ENCODE measurements around the gene SRC.

Gene SRC

DNA sequence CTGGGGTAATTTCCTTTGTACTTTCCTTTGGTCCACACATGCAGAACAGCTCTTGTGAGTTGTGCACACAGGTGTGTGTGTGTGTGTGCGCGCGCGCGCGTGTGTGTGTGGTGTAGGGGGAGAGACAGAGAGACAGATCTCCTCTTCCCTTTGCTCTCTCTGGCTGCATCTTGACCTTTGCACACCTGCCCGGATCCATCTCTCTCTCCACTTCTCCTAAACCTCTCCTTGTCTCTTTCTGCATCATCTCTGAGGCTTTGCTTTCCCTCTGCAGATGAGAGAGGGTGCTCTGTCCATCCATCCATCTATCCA, 67.0 kb downstream of the SRC start:
- DNase-seq (ENCODE audit: low read depth, low spot score) = no peak

DNA sequence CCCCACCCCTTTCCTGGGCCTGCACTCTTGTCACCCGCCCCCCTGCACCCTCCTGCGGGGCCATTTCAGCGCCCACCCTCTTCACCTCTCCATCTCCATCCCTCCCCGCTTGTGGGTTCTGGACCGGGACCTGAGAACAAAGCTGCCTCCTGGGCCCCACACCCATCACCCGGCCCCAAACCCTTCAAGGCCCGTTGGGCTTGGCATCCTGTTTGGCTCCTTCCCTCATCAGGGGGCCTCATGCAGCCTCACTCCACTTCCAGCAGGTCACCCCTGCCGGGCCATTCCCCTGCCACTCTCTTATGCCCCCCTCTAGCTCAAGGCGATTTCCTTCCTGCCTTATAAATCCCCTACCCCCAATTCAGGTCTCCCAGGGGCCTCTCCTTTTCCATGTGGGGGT, 67.4 kb downstream of the SRC start:
- DNase-seq (ENCODE audit: low read depth, low spot score) = no peak

DNA sequence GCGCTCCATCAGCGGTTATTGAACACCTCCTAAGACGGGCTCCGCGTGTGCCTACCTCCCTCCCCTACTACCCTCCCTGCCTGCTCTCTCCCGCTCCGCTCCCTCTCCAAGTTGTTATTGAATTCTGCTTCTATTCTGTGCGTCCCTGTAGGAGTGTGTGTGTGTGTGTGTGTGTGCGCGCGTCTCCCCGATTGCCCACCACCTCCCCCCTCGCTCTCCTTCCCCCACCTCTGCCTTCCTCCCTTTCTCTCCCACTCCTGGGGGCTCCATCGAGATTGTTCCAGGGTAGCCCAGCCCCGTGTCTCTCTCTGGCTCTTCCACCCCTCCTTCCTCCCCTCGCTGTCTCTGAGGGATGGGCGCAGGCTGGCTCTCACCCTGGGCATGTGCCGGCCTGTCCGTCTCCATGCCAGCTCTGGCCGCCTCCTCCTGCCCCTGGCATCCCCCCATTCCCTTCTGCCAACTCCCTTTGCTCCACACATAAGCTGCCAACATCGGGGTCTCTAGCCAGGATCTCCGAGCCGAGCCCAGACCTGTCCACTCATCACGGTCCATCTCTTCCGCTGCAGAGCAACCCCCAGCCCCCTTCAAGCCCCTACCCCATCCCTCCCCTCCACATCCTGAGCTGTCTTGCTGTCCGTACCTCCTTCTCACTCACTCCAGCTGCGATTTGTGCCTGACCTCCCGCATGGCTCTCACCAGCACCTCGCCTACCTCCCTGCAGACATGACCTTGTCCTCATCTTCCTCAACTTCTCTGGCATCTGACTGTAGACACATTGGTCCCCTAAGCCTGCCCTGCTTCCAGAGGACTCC, 68.5 kb downstream of the SRC start:
- DNase-seq (ENCODE audit: low read depth, low spot score) = no peak

DNA sequence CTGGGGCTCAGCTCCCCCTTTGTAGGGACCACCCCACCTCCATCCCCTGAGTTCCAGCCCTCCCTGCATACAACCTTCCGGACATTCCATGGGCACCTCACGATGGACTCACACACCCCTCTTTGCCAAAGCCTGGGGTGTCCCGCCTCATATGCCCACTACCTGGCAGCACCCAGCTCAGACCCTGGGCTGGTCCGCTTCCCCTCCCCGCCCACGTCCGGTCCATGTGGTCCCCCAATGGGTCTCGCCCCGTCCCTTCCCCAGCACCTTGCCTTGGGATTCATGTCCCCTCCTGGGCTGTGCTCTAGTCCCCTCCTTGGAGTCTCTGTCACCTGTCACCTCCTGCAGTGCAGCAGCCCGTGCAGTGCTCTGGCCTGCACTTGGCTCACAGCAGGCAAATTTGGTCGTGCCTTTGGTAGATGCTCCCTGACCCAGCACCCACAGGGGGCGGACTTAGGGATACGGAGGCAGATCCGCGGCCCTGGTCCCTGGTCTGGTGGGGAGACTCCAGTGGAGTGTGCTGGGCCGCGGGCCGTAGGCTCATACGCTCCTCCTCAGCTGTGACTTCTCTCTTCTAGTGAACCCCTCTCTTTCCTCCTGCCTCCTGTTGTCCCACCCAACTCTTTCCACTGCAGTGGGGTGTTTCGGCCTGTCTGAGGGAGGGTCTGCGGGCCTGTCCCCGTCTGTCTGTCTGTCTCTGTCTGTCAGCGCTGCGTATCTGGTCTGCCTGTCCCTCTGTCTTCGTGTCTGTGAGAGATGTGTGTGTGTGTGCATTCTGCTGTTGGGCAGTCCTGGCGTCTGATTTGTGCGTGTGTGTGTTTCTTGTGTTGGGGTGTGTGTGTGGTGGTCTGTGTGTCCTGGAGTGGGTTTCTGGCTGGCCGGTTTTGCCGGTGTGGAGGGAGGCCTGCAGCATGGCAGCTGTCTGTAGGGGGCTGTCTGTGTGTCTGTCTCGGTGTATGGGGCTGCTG, 69.5 kb downstream of the SRC start:
- DNase-seq (ENCODE audit: low read depth, low spot score) = no peak

DNA sequence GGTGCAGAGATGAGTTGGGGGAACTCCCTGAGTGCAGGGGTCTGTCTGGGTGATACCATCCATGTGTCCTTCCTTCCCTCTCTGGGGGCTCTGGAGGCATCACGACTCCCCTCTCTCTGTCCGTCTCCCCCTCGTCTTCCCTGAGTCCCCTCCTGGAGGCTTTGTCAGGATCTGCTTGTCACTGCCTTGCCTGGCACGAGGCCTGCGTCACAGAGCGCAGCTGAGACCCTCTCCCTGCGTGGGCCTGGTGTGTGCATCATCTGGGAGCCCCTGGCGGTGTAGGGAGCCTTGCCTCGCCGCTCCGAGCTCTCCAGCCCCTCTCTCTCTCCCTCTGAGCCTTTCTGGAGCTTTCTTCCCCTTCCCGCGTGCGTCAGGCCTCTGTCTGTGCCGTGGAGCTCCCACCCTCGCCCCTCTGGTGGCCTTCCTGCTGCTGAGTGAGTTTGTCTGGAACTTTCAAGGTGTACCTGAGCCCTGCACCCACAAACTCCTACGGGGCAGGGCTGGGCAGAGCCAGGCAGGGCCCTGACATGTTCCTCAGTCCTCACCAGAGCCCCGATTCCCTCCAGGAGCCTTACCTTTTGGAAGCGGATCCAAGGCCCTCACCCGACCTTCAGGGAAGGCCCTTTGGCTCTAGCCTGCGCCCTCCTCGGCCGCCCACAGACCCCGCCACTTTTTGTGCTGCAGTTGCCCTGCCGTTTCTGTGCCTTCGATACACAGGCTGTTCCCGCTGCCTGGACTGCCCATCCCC, 70.3 kb downstream of the SRC start:
- DNase-seq (ENCODE audit: low read depth, low spot score) = no peak

DNA sequence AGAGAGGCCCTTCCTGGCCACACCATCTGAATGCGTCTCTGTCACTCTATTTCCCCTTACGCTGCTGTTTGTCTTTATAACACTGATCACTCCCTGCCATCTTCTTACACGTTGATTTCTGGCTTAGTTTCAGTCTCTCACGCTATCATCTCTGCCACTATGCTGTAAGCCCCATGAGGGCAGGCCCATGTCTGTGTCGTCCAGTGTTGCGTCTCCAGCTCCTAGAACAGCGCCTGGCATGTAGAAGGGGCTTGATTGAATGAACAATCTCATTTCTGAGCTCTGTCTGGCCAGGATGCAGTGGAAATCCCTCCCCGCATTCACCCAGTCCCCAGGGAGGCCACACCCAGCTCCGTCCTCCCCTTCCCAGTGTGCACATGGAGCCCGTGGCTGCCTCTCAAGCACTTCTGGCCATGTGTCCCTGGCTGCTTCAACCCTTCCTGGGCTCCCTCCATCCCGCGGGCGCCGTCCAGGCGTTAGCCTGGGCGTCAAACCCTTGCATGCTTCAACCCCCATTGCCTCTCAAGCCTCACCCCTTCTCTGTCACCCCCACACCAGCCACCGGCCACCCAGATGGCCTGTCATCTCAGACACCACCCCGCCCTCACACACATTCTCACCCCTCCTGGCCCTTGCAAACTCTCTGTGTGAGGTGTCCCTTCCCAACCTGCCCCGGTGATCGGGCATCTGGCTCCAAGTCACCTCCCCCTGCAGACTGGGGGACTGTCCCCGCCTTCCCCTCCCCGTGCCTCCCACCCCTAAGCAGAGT, 71.1 kb downstream of the SRC start:
- DNase-seq (ENCODE audit: low read depth, low spot score) = no peak

DNA sequence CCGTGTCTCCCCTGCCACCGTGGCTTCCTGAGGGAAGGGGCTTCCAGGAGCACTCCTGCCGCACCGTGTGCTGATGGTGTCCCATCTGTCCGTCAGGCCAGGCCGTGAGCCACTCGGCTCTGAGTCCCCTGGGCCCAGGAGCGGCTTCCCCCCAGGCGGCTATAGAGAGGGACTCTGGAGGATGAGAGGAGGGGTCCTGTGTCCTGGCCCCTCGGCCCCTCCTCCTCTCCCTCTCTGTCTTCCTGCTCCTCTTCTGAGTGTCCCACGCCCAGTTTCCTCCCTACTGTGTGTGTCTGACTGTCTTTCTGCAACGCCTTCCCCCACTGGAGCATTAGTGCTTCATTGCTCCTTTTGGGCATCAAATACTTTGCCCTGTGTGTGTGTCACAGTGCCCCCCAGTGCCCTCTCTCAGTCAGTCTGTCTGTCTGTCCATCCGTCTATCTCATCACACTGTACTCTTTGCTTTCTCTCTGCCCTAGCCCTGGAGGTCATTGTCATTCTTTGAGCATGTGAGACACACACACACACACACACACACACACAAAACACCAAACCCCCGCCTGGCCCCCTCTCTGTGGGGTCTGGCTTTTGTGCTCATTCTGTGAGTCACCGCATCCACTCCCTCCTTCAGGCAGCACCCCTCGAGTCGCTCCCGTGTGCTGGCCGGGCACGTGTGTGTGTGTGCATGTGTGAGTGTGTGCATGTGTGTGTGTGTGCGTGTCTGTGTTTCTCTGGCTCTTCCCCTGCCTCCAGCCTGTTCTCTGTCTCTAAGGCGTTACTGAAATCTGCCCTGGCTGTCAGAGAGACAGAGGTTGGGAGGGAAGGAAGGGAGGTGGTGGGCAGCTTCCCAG, 71.9 kb downstream of the SRC start:
- peak; percentile 66 for DNase-seq (ENCODE audit: low read depth, low spot score)

DNA sequence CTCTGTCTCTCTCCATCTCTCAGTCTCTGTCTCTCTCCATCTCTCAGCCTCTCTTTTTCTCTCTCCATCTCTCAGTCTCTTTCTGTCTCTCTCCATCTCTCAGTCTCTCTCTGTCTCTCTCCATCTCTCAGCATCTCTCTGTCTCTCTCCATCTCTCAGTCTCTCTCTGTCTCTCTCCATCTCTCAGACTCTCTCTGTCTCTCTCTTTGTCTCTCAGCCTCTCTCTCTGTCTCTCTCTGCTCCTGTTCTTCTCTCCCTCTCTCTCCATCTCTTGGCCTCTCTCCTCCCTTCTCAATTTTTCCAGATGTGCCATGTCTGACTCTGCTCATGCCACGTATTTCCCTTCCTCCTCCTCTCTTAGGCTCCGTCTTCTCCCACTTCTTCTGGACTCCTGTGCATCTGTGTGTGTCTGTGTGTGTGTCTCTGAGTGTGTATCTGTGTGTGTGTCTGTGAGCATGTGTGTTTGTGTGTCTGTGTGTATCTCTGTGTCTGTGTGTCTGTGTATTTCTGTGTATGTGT, 72.7 kb downstream of the SRC start:
- no peak for DNase-seq (ENCODE audit: low read depth, low spot score)

DNA sequence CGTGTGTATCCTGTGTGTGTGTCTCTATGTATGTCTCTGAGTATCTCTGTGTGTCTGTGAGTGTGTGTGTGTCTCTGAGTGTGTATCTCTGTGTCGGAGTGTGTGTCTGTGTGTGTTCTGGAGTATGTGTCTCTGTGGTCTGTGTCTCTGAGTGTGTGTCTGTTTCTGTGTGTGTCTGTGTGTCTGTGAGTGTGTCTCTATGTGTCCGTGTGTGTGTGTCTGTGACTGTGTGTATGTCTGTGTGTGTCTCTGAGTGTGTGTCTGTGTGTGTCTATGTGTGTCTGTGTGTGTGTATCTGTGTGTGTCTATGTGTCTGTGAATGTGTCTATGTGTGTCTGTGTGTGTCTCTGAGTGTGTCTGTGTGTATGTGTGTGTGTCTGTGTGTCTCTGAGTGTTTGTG, 73.4 kb downstream of the SRC start:
- no peak for DNase-seq (ENCODE audit: low read depth, low spot score)

DNA sequence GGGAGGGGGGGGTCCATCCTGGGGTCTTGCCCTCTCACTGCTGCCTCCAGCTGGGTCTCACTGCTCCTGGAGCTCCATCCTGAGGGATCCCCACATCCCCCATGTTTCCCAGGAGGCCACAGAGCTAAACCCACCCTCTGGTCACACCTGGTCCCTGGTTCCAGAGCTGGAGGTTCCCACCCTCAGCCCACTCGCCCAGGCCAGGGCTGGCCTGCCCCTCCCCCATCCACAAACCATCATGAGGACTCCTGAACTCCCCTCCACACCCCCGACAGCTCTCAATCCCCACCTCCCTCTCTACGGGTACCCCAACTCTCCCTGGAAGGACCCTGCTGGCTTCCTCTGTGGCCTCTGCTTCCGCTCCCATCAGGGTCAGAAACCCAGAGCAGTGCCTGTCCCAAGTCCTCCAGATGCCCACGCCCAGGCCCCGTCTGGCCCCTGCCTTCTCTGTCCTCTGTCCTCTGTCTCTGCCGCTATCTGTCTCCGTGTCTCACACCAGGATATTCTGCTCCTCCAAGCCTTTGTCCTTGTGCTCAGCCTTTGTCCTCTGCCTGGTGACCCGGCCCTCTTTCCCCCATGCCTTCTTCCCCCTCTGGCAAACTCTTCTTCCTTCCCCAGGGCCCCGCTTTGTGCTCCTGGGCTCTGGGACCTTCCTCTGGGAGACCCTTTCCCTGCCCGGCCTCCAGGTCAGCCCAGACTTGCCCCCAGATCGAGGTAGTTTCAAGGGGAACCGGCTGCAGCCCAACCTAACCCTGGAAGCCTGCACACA, 74.0 kb downstream of the SRC start:
- no peak for DNase-seq (ENCODE audit: low read depth, low spot score)

DNA sequence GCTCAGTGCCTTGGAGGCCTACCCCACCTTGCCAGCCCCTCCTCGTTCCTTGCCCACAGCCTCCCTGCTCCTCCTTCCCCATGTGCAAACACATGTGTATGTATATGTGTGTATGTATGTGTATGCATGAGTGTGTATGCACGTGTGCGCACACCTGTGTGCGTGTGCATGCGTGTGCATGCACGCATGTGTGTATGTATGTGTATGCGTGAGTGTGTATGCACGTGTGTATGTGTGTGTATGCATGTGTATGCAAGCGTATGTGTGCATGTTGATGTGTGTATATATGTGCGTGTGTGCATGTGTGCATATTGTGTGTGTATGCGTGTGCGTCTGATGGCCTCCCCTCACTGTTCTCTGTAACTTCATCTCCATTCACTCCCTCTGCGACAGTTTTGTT, 74.7 kb downstream of the SRC start:
- DNase-seq (ENCODE audit: low read depth, low spot score) = no peak

DNA sequence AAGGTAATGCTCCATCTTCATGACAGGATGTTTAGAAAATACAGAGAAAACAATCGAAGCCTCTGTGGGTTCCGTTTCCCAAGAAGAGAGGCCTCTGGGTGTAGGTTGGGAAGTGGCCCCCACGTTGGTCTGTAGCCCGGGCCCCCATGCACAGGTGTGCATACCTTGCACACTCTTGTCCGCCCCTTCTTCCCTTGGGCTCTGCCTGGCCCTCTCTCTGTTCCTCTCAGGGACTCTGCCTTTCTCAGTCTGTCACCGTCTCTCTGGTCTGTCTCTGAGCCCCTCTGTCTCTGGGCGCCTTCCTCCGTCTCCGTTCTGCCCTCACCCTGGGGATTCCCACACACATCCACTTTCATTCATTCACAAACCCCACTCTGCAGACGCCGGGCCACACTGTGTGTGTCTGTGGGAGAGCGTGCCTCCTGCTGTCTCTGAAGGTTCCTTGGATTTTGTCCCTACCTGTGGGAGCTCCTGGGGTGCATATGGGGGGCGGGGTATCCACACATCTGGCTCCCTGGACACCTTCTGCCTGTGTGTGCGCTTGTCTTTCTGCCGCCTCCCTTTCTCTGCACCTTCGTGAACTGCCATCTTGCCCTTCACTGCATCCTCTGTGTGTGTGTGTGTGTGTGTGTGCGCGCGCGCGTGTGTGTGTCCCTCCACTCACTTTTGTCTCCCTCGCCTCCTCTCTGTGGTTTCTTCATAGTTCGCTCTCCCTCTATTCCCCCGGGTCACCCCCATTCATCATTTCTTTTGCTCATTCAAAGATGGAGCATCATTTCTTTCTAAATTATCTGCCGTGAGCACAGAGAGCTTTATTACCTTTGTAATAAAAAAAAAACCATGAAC, 75.3 kb downstream of the SRC start:
- no peak for DNase-seq (ENCODE audit: low read depth, low spot score)

DNA sequence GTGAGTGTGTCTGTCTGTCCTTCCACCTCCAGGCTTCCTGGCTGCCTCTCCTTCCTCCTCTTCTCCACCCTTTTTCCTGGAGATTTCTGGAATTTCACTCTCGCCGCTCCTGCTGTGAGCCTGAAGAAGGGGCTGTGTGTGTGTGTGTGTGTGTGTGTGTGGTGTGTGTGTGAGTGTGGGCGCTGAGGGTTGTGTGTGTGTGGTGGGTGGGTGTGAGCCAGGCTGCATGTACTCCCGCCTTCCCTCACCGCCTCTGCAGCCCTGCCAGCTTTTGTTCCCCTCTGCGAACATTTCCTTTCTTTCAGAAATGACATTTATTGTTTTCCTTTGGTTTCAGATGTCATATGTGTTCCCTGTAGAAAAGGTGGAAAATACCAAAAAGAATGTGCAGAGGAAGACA, 76.0 kb downstream of the SRC start:
- DNase-seq (ENCODE audit: low read depth, low spot score) = peak; percentile 55

DNA sequence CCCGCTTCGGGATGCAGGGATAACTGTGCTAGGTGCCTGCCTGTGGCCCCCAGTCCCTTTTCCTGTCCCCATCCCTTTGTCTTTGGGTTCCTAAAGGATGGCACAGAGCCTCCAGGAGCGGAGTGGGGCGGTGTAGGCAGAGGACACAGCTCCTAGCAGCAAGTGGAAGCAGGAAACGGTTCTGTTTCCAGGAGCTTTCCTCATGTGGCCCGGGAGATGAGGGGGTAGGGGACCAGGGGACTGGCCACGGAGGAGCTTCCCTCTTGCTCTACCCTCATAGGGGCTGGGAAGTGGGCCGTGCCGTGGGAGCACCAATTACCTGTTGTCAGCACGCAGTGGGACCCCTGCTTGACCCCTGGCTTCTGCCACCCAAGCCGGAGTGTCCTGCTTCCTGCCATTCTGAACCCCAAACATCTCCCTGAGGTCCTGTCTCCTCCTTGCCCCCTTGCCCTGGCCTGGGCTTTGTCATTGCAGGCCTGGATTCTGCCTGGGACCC, 76.9 kb downstream of the SRC start:
- no peak for DNase-seq (ENCODE audit: low read depth, low spot score)

DNA sequence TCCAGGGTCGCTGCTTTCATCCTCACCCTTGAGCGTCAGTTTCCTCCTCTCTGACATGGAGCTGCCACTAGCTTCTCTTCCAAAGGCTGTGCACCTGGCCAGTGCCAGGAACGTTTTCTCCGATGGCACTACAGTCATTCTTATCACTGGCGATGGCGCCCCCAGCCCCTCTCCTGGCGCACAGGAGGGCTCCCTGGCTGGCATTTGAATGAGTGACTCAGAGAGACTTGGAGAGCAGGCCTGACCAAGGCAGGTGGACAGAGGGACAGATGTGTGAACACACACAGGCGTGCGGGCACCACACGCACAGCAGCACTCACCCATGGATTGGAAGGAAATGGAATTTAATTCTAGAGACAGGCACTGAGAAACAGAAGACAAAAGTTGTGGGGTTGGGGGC, 77.6 kb downstream of the SRC start:
- DNase-seq (ENCODE audit: low read depth, low spot score) = no peak

DNA sequence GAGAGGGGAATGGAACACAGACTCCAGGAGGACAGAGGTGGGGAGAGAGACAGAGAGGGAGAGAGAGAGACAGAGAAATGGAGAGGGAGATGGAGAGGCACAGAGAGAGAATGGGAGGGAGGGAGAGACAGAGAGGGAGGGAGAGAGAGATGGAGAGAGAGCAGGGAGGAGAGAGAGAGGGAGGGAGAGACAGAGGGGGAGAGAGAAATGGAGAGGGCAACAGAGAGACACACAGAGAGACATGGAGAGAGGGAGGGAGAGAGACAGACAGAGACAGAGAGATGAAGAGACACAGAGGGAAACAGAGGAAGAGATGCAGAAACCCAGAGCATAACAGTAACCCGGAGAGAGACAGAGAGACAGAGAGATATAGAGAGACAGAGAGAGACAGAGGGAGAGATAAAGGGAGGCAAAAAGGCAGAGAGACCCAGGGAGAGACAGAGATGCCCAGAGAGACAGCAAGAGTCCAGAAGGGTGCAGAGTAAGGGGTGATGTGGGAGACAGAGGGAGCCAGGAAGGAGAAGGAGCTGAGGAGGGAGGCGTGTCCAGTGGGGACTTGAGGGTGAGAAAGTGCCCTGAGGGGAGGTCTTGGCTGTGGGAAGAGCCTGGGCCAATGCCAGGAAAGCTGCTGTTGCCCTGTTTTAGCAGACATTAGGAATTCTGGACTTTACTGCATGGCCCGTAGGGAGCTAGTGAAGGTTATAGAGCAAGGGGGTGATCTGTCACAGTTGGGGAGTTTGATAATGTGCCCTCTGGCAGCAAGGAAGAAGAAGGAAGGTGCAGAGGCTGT, 78.3 kb downstream of the SRC start:
- DNase-seq (ENCODE audit: low read depth, low spot score) = no peak

DNA sequence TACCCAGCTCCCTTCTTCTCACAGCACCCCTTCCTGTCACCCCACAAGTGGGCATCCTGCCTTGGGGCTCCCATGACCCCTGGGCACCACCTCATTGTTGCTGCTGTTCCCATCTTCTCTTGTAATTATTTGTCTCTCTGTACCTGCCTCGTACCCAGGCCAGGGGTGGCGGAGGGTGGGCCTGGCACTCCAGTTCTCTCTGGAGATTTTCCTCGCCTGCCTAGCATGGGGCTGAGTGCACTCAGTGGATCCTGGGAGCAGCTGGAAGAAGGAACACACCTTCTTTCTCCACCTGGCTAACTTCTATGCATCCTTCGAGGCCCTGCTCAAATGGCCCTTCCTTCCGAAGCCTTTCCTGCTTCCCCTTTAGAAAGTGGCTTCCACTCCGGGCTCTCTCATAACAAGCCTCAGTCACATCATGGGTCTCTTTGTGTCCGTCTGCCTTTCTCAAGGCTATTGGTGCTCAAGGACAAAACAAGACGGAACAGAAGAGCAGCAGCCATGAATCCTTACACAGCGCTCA, 79.2 kb downstream of the SRC start:
- DNase-seq (ENCODE audit: low read depth, low spot score) = no peak

Data from astrocyte of the hippocampus (primary cell).